Endothelial cell of umbilical vein (primary cell): ENCODE data around the gene ARHGAP28. TPM values are rescaled to one million over a fixed set of nuclear protein-coding genes. Genes with fewer than 3 reads are reported as not detected.

Source experiments
- BruUV-seq: library from RNA; stranded (reverse); fragments of 400-500 nt; replicated peaks from 2 replicates; lab custom pipeline; 2021; lab: Mats Ljungman, UMichigan
- CTCF ChIA-PET: fragments of 300-600, 350-600 bp; sonication (Branson Sonifier 250); formaldehyde crosslinking; loops from one replicate; lab custom pipeline; 2021; ENCODE audit warnings: antibody characterized with exemption, inconsistent platforms; lab: Charles Lee
- POLR2A ChIA-PET: fragments of 300-600, 350-600 bp; sonication (Branson Sonifier 250); formaldehyde crosslinking; loops from one replicate; lab custom pipeline; 2021; ENCODE audit warnings: antibody characterized with exemption, inconsistent platforms; lab: Charles Lee
- DNase-seq: peaks from one replicate; pipeline ENCODE4 v3.0.0-alpha.2; 2011; ENCODE audit warnings: low read depth, low spot score
- FAIRE-seq: peaks from 2 replicates; lab custom pipeline; 2011; peaks lifted over from hg19 to GRCh38; lab: Jason Lieb, UNC
- H2AFZ ChIP-seq: 2 replicates; pipeline ENCODE4 v1.6.0; 2012; ENCODE audit warnings: low read depth, low read length, control low read depth, inconsistent platforms
- H3K27ac ChIP-seq: 2 replicates; pipeline ENCODE4 v1.5.1; 2011; ENCODE audit warnings: low read depth, mild to moderate bottlenecking, control low read depth, low read length, moderate library complexity; ENCODE audit not compliant: insufficient read depth
- H3K27me3 ChIP-seq, 2 experiments: 2 replicates each; pipeline versions ENCODE4 v1.6.0 to v1.6.1; 2011; ENCODE audit warnings: low read length in 2 of 2, mixed read lengths in 1 of 2; ENCODE audit not compliant: control insufficient read depth in 2 of 2, insufficient read depth in 2 of 2
- H3K36me3 ChIP-seq, 2 experiments: 2 replicates in 1 of 2; 3 replicates in 1 of 2; pipeline ENCODE4 v1.5.1; 2011; ENCODE audit warnings: low read length in 2 of 2, mild to moderate bottlenecking in 1 of 2, moderate library complexity in 1 of 2; ENCODE audit not compliant: control insufficient read depth in 2 of 2, insufficient read depth in 2 of 2; ENCODE audit errors: extremely low read depth in 1 of 2
- H3K4me1 ChIP-seq: 3 replicates; pipeline ENCODE4 v1.5.1; 2011; ENCODE audit warnings: mild to moderate bottlenecking, low read length; ENCODE audit not compliant: control insufficient read depth, insufficient read depth; ENCODE audit errors: extremely low read depth
- H3K4me2 ChIP-seq: 2 replicates; pipeline ENCODE4 v1.6.1; 2011; ENCODE audit warnings: low read length, control low read depth, mixed read lengths; ENCODE audit not compliant: insufficient read depth
- H3K4me3 ChIP-seq, 3 experiments: fragments of 200-600 bp in 1 of 3; sonication (generic), shearing (Covaris generic) in 1 of 3; replicated peaks in 1 of 3; 2 replicates each; pipeline ENCODE4 v1.5.1; 2011 to 2016; ENCODE audit warnings: control low read depth in 3 of 3, low read length in 3 of 3, mild to moderate bottlenecking in 2 of 3, inconsistent platforms in 1 of 3, low read depth in 1 of 3, moderate library complexity in 1 of 3; ENCODE audit not compliant: insufficient read depth in 1 of 3
- H3K79me2 ChIP-seq: 2 replicates; pipeline ENCODE4 v1.6.0; 2012; ENCODE audit warnings: low read length, inconsistent platforms; ENCODE audit not compliant: control insufficient read depth, insufficient read depth
- H3K9ac ChIP-seq: replicated peaks from 2 replicates; pipeline ENCODE3; 2011; ENCODE audit warnings: low read length, control low read depth; ENCODE audit not compliant: insufficient read depth; ENCODE audit errors: extremely low read depth
- H3K9me1 ChIP-seq: replicated peaks from 3 replicates; pipeline ENCODE4 v1.6.0; 2011; ENCODE audit warnings: mild to moderate bottlenecking, low read length; ENCODE audit not compliant: control insufficient read depth, insufficient read depth; ENCODE audit errors: extremely low read depth
- H3K9me3 ChIP-seq: replicated peaks from 2 replicates; pipeline ENCODE4 v1.5.1; 2012; ENCODE audit warnings: low read length, inconsistent platforms; ENCODE audit not compliant: control insufficient read depth, insufficient read depth
- H4K20me1 ChIP-seq: replicated peaks from 2 replicates; pipeline ENCODE3; 2011; ENCODE audit warnings: mild to moderate bottlenecking, low read length; ENCODE audit not compliant: control insufficient read depth, insufficient read depth; ENCODE audit errors: extremely low read depth
- EZH2 ChIP-seq: IDR thresholded peaks from 2 replicates; pipeline ENCODE4 v1.6.1; 2012; ENCODE audit warnings: borderline replicate concordance, low read depth, mild to moderate bottlenecking, moderate library complexity, low read length, inconsistent platforms; ENCODE audit not compliant: severe bottlenecking
- FOS ChIP-seq: IDR thresholded peaks from 2 replicates; pipeline ENCODE4 v1.6.1; 2011; ENCODE audit warnings: mild to moderate bottlenecking, low read length, moderate library complexity, borderline replicate concordance; ENCODE audit not compliant: insufficient read depth
- GATA2 ChIP-seq: IDR thresholded peaks from 2 replicates; pipeline ENCODE4 v1.7.0; 2011; ENCODE audit warnings: low read depth, mild to moderate bottlenecking, moderate library complexity, mixed read lengths, low read length; ENCODE audit not compliant: insufficient read length, insufficient read depth
- JUN ChIP-seq: IDR thresholded peaks from 2 replicates; pipeline ENCODE4 v1.6.1; 2011; ENCODE audit warnings: borderline replicate concordance, low read depth; ENCODE audit not compliant: insufficient read length, insufficient read depth
- MAX ChIP-seq: IDR thresholded peaks from 2 replicates; pipeline ENCODE4 v1.6.1; 2011; ENCODE audit not compliant: insufficient read depth, insufficient read length
- MYC ChIP-seq: IDR thresholded peaks from one replicate; pipeline ENCODE4 v1.6.1; 2011; ENCODE audit warnings: mild to moderate bottlenecking, low read depth, low read length
- POLR2A ChIP-seq: IDR thresholded peaks from 2 replicates; pipeline ENCODE4 v1.6.1; 2012; ENCODE audit warnings: low read depth, mild to moderate bottlenecking, control low read depth, low read length
- POLR2AphosphoS5 ChIP-seq: IDR thresholded peaks from 2 replicates; pipeline ENCODE4 v1.6.1; 2012; ENCODE audit warnings: low read depth, mild to moderate bottlenecking, control low read depth, low read length, moderate library complexity; ENCODE audit not compliant: insufficient read depth
- dilution Hi-C: fragments of 300-500 bp; cut with MboI; formaldehyde crosslinking; loops from one replicate; pipeline ENCODE4 v1.15.0; 2019; ENCODE audit warnings: low sequenced_read_pairs; ENCODE audit not compliant: extremely low pct_ligation_motif_present
- intact Hi-C: fragments of 100-400 bp; cut with micrococcal nuclease; formaldehyde crosslinking; loops from one replicate; pipeline ENCODE4 v1.10.0; 2022
- polyA plus RNA-seq, 4 experiments: library from polyadenylated mRNA; depleted of rRNA in 3 of 4; stranded (reverse) in 3 of 4; unstranded in 1 of 4; fragments of >200 nt; gene quantifications; 2 replicates each; pipeline versions ENCODE4 v1.2.1 to v1.2.3, GENCODE V29; 2011 to 2012; ENCODE audit warnings: missing spikeins in 1 of 4
- total RNA-seq: library from RNA; stranded (reverse); gene quantifications from 2 replicates; pipeline ENCODE4 v1.2.3, GENCODE V29; 2021
- TF ChIP-seq, protein P1 (sequence below), 2 donors: IDR thresholded peaks; 1 replicate in 1 of 2; 2 replicates in 1 of 2; pipeline ENCODE4 v1.5.1; 2011; ENCODE audit warnings: low read length in 2 of 2, mild to moderate bottlenecking in 2 of 2, moderate library complexity in 2 of 2, control low read depth in 1 of 2, inconsistent platforms in 1 of 2, low read depth in 1 of 2; ENCODE audit not compliant: insufficient read depth in 1 of 2; ENCODE audit errors: extremely low read depth in 1 of 2

Gene ARHGAP28
- total and polyA plus RNA-seq, 2 donors (not counting 3 experiments of a cell fraction or from before 2014, with no cell fraction given): 3.8 to 23.4 TPM

DNA sequence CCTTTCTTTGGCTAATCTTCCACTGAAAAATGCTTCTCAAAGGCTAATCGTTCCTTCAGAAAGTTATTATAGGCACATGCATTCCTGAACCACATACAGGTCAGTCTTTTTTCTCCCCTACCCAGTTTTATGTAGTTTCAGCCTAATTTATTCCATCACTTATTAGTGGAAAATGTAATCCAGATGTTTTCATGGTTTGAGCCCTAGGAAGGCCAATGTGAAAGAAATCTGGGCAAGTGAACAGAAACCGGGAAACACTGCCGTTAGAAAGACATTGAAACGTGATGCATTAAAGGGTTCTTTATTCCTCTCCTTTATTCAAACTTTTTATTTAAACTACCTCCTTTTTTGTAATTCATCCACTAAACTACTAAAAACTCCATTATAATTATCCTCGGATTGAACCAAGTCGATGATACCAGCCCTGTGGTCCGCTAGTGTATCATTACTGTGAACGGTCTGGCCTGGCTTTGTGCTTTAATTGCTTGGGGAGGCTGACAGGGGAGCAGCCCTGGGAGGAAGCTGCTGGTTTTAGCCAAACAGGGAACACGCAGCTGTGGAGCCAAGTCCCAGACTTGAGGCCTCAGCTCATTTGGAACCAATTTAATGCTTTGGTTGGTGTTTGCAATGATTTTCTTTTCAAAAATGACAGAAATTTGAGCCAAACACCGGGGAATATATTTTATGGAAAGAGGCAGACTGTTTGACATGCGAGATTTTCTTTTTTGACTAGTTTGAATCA is 149.2 kb downstream of the ARHGAP28 start:
- Histone ChIP-seq H3K4me2 (no peak overlapping the region), H3K4me1 (no peaks in the 10 kb centered on the region), H2AFZ (no peak overlapping the region), H3K9ac (no peak overlapping the region), H3K79me2 (no peaks in the 10 kb centered on the region), H3K4me3 (no peak overlapping the region), H3K36me3 (no peaks in the 10 kb centered on the region), H3K9me3 (no peaks in the 10 kb centered on the region), H3K9me1 (no peaks in the 10 kb centered on the region), H3K27ac (no peak overlapping the region), H4K20me1 (no peaks in the 10 kb centered on the region), H3K27me3 (no peaks in the 10 kb centered on the region)
- ChIA-PET CTCF (no interaction called here), POLR2A (no interaction called here)
- intact Hi-C loops (no loop called here), dilution Hi-C loops (loop anchor here (25.0 kb wide), 1 partner anchor 341 kb away; no protein-coding TSS in a partner anchor)
- FAIRE-seq: no peak
- DNase-seq: no peak
- TF ChIP-seq MAX (no peak), MYC (no peak), GATA2 (no peak), POLR2AphosphoS5 (no peak), FOS (no peak), POLR2A (no peak), JUN (no peak), EZH2 (no peak)
- TF ChIP-seq, protein P1, sequence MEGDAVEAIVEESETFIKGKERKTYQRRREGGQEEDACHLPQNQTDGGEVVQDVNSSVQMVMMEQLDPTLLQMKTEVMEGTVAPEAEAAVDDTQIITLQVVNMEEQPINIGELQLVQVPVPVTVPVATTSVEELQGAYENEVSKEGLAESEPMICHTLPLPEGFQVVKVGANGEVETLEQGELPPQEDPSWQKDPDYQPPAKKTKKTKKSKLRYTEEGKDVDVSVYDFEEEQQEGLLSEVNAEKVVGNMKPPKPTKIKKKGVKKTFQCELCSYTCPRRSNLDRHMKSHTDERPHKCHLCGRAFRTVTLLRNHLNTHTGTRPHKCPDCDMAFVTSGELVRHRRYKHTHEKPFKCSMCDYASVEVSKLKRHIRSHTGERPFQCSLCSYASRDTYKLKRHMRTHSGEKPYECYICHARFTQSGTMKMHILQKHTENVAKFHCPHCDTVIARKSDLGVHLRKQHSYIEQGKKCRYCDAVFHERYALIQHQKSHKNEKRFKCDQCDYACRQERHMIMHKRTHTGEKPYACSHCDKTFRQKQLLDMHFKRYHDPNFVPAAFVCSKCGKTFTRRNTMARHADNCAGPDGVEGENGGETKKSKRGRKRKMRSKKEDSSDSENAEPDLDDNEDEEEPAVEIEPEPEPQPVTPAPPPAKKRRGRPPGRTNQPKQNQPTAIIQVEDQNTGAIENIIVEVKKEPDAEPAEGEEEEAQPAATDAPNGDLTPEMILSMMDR (IDR thresholded peaks at IDR 0.05; ENCODE audit: extremely low read depth in 1 of 2, insufficient read depth in 1 of 2, low read depth in 1 of 2, low read length in 2 of 2): no peak
- BruUV-seq: no TSS peak
